Posterior vena cava (tissue), 2 donors: ENCODE results near the gene MDM2. TPM values are rescaled to one million over a fixed set of nuclear protein-coding genes. Genes with fewer than 3 reads are reported as not detected.

Source experiments
- DNase-seq: peaks from one replicate; pipeline ENCODE4 v3.0.0-alpha.2; 2020; ENCODE audit warnings: low spot score
- intact Hi-C, 2 donors: fragments of 100-400 bp; cut with DNase I; formaldehyde crosslinking; loops; one replicate each; pipeline versions ENCODE4 v1.14.1 to v1.14.2; 2022 to 2023
- long read RNA-seq, 2 donors: library from polyadenylated mRNA; unstranded; transcript quantifications; one replicate each; pipeline ENCODE4 v2.0.0, GENCODE V29; 2020 to 2021
- total RNA-seq, 2 donors: library from RNA; stranded (reverse); fragmentation: NEBNext Ultra II Directional; extraction: Animal tissue kit (Norgen Biotek cat#: 25700); gene quantifications; one replicate each; pipeline ENCODE4 v1.2.1, GENCODE V29; 2021
- donor health status: DM: yes; HTN: yes; CAD: no.
- donor health status: DM: yes; HTN: yes; CAD: no.

The MDM2 gene
- 100 to 1,000 TPM; 114 to 126 TPM for total RNA-seq
- long read RNA-seq, donor 1, full-length matches to known transcripts, result 1 of 6 reads
- long read RNA-seq, donor 1, partial matches to known transcripts, result 2 of 6 reads
- long read RNA-seq, donor 1, other reads (novel, unspliced or antisense), result 3 of 6 reads
- long read RNA-seq, donor 2, full-length matches to known transcripts, result 3 of 7 reads
- long read RNA-seq, donor 2, partial matches to known transcripts, result 2 of 7 reads
- long read RNA-seq, donor 2, other reads (novel, unspliced or antisense), result 2 of 7 reads

DNA sequence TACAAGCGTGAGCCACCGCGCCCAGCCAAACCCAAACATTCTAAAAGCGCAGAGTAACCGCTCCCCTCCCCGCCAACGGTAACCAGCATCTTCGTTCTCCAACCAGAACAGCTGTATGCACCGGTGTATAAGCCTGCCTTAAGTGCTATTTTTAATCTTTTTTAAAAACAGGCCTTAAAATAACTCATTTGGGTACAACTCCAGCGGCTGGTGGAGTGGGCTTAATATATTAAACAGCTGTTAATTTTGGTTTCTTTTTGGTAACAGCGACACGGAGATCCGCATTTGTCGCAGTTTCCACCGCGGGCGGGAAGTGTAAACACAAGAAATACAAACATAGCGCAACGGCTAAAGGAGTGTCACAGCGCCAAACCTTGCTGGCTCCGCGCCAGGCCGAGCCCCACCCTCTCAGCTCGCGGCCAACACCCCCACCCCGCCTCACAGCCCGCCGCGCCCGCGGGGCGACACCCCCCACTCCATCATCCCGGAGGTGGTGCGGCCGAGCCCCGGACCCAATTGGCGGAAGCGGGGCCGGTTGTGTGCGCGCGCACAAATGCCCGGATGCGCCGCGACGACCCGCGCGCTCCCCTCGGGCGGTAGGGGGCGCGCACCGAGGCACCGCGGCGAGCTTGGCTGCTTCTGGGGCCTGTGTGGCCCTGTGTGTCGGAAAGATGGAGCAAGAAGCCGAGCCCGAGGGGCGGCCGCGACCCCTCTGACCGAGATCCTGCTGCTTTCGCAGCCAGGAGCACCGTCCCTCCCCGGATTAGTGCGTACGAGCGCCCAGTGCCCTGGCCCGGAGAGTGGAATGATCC is at the start of gene MDM2:
TSS of gene MDM2 (plus strand) at position 602 of the 812 bp plus-strand sequence. CDS start 301 bp downstream, outside the sequence.
- DNase-seq, result peak; percentile 99
- intact Hi-C loops, result loop anchor here in 1 of 2 donors (5.0 kb wide), 1 partner anchor 60 kb away; the partner anchor contains the start of gene SLC35E3

DNA sequence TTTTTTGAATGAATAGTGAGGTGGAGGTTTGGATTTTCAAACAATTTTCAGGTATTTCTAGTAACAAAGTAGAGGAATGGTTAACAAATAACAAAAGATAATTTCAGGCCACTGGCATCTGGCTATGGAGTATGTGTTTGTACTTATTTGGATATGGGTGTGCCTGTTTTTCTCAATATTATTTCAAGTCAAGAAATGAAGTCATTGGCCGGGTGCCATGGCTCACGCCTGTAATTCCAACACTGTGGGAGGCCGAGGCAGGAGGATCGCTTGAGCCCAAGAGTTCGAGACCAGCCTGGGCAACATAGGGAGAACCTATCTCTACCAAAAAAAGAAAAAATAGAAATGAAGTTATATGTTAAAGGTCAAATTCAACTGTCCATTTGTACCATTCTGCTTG is 48.1 kb upstream of the MDM2 start:
- no peak for DNase-seq
- intact Hi-C loops, result no loop called here

DNA sequence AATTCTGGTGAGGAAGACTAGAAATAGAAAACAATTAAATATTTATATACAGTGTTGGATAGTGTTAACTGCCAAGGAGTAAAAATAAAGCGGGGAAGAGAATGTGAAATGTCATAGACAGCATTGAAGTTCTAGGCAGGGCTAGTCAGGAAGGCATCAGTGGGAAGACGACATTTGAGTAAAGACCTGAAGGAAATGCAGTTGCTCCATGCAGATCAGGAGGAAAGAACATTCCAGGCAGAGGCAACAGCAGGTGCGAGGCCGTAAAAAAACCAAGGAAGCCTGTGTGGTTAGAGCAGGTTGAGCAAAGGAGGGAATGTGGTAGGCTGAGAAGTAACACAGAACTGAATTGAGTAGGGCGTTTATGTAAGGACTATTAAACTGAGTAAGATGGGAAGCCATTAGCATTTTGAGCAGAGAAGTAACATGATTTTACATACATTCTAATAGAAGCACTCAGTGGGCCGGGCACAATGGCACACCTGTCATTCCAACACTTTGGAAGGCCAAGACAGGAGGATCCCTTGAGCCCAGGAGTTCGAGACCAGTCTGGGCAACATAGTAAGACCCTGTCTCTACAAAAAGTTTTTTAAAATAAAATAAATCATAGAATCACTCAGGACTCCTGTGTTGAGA is 47.1 kb upstream of the MDM2 start:
- intact Hi-C loops, result no loop called here
- no peak for DNase-seq

GRCh38 chr12:68761442-68761812 is 46.5 kb upstream of the MDM2 start:
- DNase-seq, result no peak
- intact Hi-C loops, result no loop called here

DNA sequence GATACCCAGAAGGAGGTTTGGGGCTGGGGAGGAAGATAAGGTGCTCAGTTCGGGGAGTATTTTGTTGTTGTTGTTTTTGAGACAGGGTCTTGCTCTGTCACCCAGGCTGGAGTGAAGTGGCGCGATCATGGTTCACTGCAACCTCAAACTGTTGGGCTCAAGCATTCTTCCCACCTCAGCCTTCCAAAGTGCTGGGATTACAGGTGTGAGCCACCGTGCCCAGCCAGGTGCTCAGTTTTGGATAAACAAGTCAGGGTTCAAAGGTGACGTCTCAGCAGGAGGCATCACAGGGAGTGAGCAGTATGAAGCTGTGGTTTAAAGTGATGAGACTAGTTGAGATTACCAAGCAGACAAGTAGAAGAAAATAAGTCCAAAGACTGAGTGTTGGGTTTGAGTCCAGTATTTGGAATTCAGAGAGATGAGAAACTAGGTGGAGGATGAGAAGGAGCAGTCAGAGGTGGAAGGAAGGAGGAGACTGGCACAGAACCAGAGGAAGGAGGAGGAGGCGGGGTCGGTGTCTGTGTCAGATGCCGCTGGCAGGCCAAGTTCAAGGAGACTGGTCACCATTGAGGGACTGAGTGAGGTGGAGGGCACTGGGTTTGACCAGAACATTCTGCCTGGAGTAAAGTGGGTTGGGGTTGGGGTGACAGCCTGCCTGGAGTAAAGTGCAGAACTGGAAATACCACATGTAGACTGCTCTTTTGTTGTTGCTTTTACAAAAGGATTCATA is 45.9 kb upstream of the MDM2 start:
- DNase-seq, result no peak
- intact Hi-C loops, result no loop called here

DNA sequence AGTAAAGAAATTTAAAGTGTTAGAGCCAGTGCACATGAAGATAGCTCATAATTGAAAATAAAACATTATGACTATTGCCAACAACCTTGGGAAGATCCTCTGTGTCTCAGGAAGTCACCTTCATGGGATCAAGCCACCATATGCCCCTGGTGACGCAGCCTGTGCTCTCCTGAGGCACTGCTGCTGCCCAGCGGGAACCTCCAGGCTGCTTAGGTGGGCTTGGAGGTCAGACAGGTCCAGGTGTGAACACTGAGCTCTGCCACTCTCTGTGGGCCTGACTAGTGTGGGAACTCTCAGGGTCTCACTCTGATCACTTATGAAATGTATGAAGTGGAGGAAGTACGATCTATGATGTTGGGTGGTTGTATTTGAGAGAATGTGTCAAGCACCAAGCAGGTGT is 45.3 kb upstream of the MDM2 start:
- intact Hi-C loops, result no loop called here
- DNase-seq, result no peak

GRCh38 chr12:68765696-68766095 is 42.3 kb upstream of the MDM2 start:
- intact Hi-C loops, result no loop called here
- DNase-seq, result no peak

DNA sequence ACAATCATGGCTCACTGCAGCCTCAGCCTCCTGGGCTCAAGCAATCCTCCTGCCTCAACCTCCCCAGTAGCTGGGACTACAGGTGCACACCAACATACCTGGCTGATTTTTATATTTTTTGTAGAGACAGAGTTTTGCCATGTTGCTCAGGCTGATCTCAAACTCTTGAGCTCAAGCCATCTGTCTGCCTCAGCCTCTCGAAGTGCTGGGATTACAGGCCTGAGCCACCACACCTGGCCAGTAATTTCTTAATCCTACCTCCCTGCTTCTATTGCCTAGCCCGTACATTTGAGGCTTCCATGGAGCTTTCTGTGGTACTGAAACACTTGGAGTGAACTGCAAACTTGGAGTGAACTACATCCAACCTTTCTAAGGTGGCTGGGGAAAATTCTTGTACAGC is 41.3 kb upstream of the MDM2 start:
- DNase-seq, result no peak
- intact Hi-C loops, result no loop called here

- intact Hi-C loops, result no loop called here
- DNase-seq, result no peak
Measured at GRCh38 chr12:68767191-68767590, 40.8 kb upstream of the MDM2 start.

GRCh38 chr12:68768431-68768939 is 39.5 kb upstream of the MDM2 start:
- no peak for DNase-seq
- intact Hi-C loops, result no loop called here

DNA sequence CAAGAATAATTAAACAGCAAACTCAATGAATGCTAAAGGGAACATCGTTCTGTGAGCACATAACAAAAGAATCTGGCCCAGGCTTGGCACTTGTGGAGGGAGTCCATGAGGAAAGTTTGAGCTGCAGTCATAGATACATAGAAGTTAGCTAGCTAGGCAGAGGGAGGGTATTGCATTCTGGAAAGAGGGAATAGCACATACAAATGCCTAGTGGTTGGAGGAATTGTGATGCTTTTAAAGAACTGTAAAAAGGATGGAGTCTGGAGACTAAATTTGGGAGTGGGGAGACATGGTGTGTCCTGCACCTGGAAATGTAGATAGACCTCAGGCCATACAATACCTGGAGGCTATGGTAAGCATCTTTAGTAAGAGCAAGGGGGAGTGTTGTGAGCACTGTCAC is 38.0 kb upstream of the MDM2 start:
- no peak for DNase-seq
- intact Hi-C loops, result no loop called here

GRCh38 chr12:68771223-68771925 is 36.6 kb upstream of the MDM2 start:
- intact Hi-C loops, result no loop called here
- DNase-seq, result no peak

DNA sequence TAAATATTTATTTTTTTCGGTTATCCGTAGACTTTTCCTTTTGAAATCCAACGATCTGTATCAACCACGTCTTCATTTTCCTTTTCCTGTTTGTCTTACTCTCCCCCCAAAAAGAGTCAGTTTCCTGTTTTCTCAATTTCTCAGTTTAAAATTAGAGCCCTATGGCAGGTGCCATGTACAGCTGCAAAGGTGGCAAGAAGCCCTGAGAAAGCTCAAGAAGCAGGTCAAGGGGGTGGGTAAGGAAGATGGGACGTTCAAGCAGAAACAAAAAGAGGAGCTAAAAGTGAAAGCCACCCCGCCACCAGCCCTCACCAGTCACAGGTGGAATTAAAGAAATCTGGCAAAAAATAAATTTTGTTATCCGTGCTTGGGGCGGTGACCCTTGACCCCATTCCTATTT is 35.3 kb upstream of the MDM2 start:
- DNase-seq, result no peak
- intact Hi-C loops, result no loop called here

DNA sequence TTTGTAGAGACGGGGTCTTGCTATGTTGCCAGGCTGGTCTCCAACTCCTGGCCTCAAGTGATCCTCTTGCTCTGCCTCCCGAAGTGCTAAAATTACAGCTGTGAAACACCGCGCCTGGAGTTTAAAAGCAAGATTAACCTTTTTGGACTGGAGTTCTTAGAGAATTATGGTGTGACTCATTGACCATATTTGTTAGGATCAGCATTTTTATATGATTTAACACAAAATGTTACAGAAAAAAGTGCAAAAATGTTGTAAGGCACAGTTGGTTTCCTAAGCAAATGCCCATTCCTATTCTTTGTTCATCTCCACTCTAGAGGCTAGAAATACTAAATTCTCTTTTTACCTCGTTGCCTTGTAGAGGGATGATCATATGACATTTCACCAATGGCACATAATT is 34.4 kb upstream of the MDM2 start:
- intact Hi-C loops, result no loop called here
- DNase-seq, result no peak

DNA sequence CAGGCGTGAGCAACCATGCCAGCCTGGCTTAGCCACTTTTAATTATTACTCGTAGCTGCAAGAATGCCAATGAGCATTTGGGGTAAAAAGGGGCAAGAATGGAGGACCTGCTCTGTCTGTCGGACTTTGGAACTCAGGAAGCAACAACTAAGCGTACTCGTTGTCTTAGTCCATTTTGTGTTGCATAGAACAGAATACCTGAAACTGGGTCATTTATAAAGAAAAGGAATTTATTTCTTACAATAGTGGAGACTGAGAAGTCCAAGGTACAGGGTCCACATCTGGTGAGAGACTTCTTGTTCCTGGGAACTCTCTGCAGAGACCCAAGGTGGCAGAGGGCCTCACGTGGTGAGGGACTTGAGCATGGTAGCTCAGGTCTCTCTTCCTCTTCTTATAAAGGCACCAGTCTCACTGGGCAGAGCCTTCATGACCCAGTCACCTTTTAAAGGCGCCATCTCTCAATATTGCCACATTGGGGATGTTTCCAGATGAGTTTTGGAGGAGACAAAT is 32.8 kb upstream of the MDM2 start:
- intact Hi-C loops, result no loop called here
- no peak for DNase-seq

GRCh38 chr12:68776976-68777610 is 30.9 kb upstream of the MDM2 start:
- DNase-seq, result no peak
- intact Hi-C loops, result no loop called here

DNA sequence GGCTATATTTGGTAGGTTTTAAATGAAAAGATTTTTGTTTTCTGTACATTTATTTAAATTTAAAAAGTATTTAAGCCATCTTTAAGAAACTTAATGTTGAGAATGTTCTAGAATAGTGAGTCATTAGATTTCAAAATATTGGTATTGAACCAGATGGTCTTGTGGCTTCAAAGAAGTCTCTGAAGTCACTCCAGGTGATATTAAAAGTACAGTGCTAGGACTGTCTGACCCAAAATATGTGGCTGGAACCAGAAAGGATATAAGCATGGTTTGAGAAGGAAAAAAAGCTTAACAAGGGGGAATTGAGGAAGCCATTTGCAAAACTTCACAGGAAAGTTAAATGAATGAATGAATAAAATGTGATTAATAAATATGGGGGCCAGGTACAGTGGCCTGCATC is 28.7 kb upstream of the MDM2 start:
- intact Hi-C loops, result no loop called here

GRCh38 chr12:68780731-68781130 is 27.2 kb upstream of the MDM2 start:
- intact Hi-C loops, result no loop called here
- no peak for DNase-seq

More for the DNA sequence above, 28.7 kb upstream of the MDM2 start:
- DNase-seq, result no peak
